ENCODE data around the gene SMTNL2.

The SMTNL2 gene

GRCh38 chr17:4607773-4608187 is 23.5 kb downstream of the SMTNL2 start:
- no peaks in the 10 kb centered on the region for H3K9me3 ChIP-seq (ENCODE audit: control insufficient read depth, insufficient read depth, low read length)
- H3K36me3 ChIP-seq (ENCODE audit: control insufficient read depth, low read length): no peaks in the 10 kb centered on the region
- no peaks in the 10 kb centered on the region for H4K20me1 ChIP-seq (ENCODE audit: control insufficient read depth, insufficient read depth, low read depth, low read length)
- H3K4me1 ChIP-seq (ENCODE audit: control insufficient read depth, low read length): no peaks in the 10 kb centered on the region
- TF ChIP-seq, protein P1, sequence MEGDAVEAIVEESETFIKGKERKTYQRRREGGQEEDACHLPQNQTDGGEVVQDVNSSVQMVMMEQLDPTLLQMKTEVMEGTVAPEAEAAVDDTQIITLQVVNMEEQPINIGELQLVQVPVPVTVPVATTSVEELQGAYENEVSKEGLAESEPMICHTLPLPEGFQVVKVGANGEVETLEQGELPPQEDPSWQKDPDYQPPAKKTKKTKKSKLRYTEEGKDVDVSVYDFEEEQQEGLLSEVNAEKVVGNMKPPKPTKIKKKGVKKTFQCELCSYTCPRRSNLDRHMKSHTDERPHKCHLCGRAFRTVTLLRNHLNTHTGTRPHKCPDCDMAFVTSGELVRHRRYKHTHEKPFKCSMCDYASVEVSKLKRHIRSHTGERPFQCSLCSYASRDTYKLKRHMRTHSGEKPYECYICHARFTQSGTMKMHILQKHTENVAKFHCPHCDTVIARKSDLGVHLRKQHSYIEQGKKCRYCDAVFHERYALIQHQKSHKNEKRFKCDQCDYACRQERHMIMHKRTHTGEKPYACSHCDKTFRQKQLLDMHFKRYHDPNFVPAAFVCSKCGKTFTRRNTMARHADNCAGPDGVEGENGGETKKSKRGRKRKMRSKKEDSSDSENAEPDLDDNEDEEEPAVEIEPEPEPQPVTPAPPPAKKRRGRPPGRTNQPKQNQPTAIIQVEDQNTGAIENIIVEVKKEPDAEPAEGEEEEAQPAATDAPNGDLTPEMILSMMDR (IDR thresholded peaks at IDR 0.05; ENCODE audit: low read depth, low read length, poor library complexity, severe bottlenecking): no peak
- no peak for TF ChIP-seq EZH2phosphoT487 (IDR thresholded peaks at IDR 0.05; ENCODE audit: borderline replicate concordance, low read length)
- no peak overlapping the region for H3K27ac ChIP-seq (ENCODE audit: low read depth, low read length)
- no peaks in the 10 kb centered on the region for H3K9me2 ChIP-seq (replicated peaks; ENCODE audit: control insufficient read depth, low read length)
- H3K4me2 ChIP-seq (ENCODE audit: low read length): no peak overlapping the region
- H3F3A ChIP-seq (ENCODE audit: control insufficient read depth, insufficient read depth): no peaks in the 10 kb centered on the region
- H3K79me2 ChIP-seq (ENCODE audit: control insufficient read depth, low read length): no peaks in the 10 kb centered on the region
- H3K4me3 ChIP-seq (ENCODE audit: low read length): no peak overlapping the region
- H3K27me3 ChIP-seq (ENCODE audit: control insufficient read depth, low read length): peaks cover 25% of the 10 kb centered on the region

GRCh38 chr17:4609761-4610160 is 25.4 kb downstream of the SMTNL2 start:
- Histone ChIP-seq H3K27ac (ENCODE audit: low read depth, low read length) (no peak overlapping the region), H3K4me1 (ENCODE audit: control insufficient read depth, low read length) (no peaks in the 10 kb centered on the region), H3K79me2 (ENCODE audit: control insufficient read depth, low read length) (no peaks in the 10 kb centered on the region), H3K4me2 (ENCODE audit: low read length) (no peak overlapping the region), H3K27me3 (ENCODE audit: control insufficient read depth, low read length) (peaks cover 25% of the 10 kb centered on the region), H3K36me3 (ENCODE audit: control insufficient read depth, low read length) (no peaks in the 10 kb centered on the region), H3K9me2 (replicated peaks; ENCODE audit: control insufficient read depth, low read length) (no peaks in the 10 kb centered on the region), H3K4me3 (ENCODE audit: low read length) (no peak overlapping the region), H3F3A (ENCODE audit: control insufficient read depth, insufficient read depth) (no peaks in the 10 kb centered on the region), H3K9me3 (ENCODE audit: control insufficient read depth, insufficient read depth, low read length) (no peaks in the 10 kb centered on the region), H4K20me1 (ENCODE audit: control insufficient read depth, insufficient read depth, low read depth, low read length) (no peaks in the 10 kb centered on the region)
- TF ChIP-seq, protein P1 (IDR thresholded peaks at IDR 0.05; ENCODE audit: low read depth, low read length, poor library complexity, severe bottlenecking): no peak
- no peak for TF ChIP-seq EZH2phosphoT487 (IDR thresholded peaks at IDR 0.05; ENCODE audit: borderline replicate concordance, low read length)

DNA sequence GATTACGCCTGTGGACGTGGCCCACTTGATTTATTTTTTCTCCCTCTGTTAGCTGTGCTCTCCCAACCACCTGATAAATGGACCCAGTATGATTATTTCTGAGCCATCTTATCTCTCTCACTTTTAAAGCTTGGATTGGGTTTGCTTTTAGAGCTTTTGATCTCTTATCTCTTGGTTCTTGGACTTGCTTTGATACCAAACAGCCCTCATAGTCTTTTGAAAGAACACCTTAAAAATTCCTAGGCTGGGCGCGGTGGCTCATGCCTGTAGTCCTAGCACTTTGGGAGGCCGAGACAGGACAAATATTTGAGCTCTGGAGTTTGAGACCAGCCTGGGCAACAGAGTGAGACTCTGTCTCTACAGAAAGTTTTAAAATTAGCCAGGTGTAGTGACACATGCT is 25.8 kb downstream of the SMTNL2 start:
- no peak overlapping the region for H3K4me2 ChIP-seq (ENCODE audit: low read length)
- no peak for TF ChIP-seq EZH2phosphoT487 (IDR thresholded peaks at IDR 0.05; ENCODE audit: borderline replicate concordance, low read length)
- TF ChIP-seq, protein P1 (IDR thresholded peaks at IDR 0.05; ENCODE audit: low read depth, low read length, poor library complexity, severe bottlenecking): no peak
- H3K9me3 ChIP-seq (ENCODE audit: control insufficient read depth, insufficient read depth, low read length): no peaks in the 10 kb centered on the region

More for the DNA sequence above, 25.8 kb downstream of the SMTNL2 start:
- no peak overlapping the region for H3K27ac ChIP-seq (ENCODE audit: low read depth, low read length)
- peaks cover 25% of the 10 kb centered on the region for H3K27me3 ChIP-seq (ENCODE audit: control insufficient read depth, low read length)
- no peaks in the 10 kb centered on the region for H3K36me3 ChIP-seq (ENCODE audit: control insufficient read depth, low read length)
- H4K20me1 ChIP-seq (ENCODE audit: control insufficient read depth, insufficient read depth, low read depth, low read length): no peaks in the 10 kb centered on the region
- no peaks in the 10 kb centered on the region for H3K9me2 ChIP-seq (replicated peaks; ENCODE audit: control insufficient read depth, low read length)
- H3F3A ChIP-seq (ENCODE audit: control insufficient read depth, insufficient read depth): no peaks in the 10 kb centered on the region
- no peaks in the 10 kb centered on the region for H3K4me1 ChIP-seq (ENCODE audit: control insufficient read depth, low read length)
- H3K4me3 ChIP-seq (ENCODE audit: low read length): no peak overlapping the region
- H3K79me2 ChIP-seq (ENCODE audit: control insufficient read depth, low read length): no peaks in the 10 kb centered on the region

All from DOHH2 (cell line).